HPDE6-E6E7 (cell line): ENCODE results near the gene PLCH2.
"Not testable (repeated sequence)": the region's sequence is repeated elsewhere in the genome, so short reads cannot be mapped to it uniquely, and the experiment has no call there.

Experiments
- DNase-seq: peaks from one replicate; pipeline ENCODE4 v3.0.0; 2011; ENCODE audit warnings: missing footprints; ENCODE audit errors: extremely low spot score

The PLCH2 gene

GRCh38 chr1:2440346-2440745 lies 35.7 kb upstream of the PLCH2 start:
- not testable (repeated sequence) for DNase-seq

DNA sequence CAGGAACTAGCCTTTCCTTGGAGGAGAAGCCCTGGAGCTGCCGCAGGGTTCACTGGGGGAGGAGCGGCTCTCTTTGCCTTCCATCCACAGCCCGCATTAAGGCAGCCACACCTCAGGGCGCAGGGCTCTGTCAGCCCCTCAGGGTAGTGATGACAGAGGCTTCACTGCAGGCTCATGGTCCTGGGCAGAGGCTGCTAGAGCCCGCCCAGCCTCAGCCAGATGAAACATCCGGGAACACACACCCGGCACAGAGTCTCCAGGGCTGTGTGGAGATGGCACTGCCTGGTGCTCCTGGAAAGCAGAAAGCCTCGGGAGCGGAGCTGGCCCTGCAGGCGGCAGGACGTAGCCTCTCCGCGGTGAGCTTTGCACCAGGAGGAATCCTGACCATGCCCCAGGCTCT lies 34.3 kb upstream of the PLCH2 start:
- DNase-seq = no peak

- no peak for DNase-seq
Observed at GRCh38 chr1:2442661-2443060, 33.4 kb upstream of the PLCH2 start.

DNA sequence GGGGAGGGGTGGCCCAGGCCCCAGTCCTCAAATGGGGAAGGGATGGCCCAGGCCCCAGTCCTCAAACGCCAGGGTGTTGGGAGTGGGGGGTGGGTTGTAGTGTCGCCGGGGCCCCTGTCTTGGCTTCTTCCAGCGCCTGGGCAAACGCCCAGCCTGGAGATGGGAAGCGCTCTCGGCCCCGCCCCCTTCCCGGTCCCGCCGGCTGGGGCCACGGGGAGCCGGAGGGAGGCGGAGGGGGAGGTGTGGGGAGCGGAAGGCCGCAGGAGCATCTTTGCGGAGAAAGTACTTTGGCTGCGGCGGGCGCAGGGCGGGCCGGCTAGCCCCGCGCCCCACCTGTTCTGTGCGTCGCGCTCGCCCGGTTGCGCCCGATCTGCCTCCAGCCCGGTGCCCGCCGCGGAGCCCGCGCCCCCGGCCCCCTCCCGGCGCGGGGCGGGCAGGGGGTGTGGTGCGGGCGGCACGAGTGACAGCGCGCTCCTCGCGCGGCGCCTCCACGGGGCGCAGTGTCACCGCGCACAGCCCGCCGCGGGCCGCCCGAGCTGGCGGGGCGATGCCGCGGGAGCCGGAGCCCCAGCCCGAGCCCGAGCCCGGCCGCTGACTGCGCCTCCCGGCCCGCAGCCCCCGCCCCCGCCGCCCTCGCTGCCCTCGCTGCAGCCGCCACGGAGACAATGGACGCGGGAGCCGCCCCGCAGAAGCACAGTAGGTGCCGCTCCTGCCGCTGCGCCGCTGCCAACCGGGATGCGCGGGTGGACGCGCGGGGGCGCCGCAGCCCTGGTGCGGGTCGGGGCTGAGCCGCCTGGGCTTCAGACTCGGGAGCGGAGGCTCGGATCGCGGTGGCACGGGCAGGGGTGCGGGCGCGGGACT lies 32.6 kb upstream of the PLCH2 start:
- no peak for DNase-seq

GRCh38 chr1:2444138-2444591 lies 31.9 kb upstream of the PLCH2 start:
- no peak for DNase-seq

DNA sequence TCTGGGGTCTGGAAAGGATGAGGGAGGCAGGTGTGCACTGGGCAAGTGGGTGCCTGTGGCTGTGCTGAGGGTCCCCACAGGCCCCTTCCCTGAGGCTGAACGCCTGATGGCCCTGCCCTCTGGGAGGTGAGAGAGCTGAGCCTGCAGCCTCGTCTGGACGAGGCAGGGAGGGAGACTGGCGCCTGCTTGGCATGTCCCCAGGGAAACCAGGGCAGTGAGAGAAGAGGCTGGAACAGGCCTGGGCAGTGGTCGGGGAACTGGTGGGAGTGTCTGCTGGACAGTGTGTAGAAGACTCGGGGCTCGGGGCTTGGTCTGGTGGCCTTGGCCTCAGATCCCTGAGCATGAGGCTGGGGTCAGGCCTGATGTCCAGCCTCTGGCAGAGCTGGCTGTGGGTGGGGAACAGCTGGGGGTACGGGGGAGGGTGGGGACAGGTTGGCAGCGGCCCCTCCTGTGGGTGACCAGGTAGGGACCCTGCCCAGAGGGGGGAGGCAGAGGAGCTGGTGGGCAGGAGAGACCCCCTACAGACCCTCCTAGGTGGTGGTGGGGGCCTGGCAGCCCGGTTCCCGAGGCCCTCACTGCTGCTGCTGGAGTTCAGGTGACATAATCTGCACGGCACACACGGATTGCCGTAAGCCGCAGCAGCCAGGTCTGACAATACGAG lies 30.8 kb upstream of the PLCH2 start:
- DNase-seq = no peak

GRCh38 chr1:2445823-2446215 lies 30.3 kb upstream of the PLCH2 start:
- DNase-seq = no peak

DNA sequence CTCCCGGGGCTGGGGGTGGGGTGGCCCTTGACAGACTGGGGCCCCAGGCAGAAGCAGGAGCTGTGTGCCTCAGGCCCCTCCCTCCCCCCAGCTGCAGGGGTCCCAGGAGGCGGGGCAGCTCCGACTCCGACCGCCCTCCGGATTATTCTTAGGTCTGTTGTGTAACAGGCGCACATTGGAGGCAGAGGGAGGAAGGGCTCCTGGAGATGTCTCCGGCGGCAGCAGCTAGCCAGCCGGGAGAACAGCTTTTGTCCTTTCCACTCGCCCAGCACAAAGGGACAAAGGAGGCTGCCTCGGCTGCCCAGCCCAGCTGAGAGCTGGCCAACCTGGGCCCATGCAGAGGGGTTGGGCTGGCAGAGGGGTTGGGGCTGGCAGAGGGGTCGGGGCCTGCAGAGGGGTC lies 29.7 kb upstream of the PLCH2 start:
- no peak for DNase-seq

DNA sequence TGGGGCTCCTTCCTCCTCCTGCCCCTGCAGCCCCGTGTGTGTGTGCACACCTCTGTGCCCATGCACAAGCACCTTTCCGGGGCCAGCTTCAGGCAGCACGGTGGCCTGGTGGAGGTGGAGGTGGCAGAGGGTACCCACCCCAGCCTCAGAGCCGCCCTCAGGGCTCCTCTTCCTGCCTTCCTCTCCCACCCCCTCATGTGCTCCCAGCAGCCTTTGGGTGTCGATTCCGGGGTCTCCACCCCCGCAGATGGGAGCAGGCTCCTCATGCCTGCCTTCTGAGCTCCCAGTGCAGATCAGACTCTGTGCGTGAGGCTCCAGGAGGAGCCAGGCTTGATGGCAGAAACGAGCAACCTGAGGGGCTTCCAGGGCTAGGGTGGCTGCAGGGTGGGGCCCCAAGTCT lies 29.2 kb upstream of the PLCH2 start:
- DNase-seq = no peak

GRCh38 chr1:2447276-2448097 lies 28.6 kb upstream of the PLCH2 start:
- no peak for DNase-seq

GRCh38 chr1:2448098-2448445 lies 28.0 kb upstream of the PLCH2 start:
- no peak for DNase-seq

GRCh38 chr1:2449636-2450454 lies 26.2 kb upstream of the PLCH2 start:
- DNase-seq = no peak

DNA sequence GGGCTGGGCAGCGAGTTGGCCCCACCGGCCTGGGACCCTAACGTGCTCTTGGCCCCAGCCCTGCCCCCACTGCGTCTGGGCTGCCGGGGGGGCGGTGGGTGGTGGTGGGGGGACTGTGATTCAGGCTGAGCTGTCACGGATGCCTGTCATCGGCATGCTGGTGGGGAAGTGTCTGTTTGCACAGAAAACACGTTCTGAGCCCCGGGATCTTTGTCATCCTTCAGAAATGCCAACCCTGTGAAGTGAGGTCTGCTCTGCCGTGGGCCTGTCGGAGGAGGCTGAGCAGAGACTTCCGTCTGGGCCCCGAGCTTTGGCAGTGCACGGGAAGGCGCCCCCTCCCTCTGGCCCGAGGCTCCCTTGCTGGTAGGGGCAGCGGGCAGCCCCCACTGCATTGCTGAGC lies 24.3 kb upstream of the PLCH2 start:
- peak; percentile 98 for DNase-seq

GRCh38 chr1:2452201-2452931 lies 23.7 kb upstream of the PLCH2 start:
- no peak for DNase-seq

- no peak for DNase-seq
Observed at GRCh38 chr1:2452932-2453315, 23.2 kb upstream of the PLCH2 start.

GRCh38 chr1:2454227-2454626 lies 21.9 kb upstream of the PLCH2 start:
- no peak for DNase-seq

- DNase-seq = no peak
Observed at GRCh38 chr1:2455757-2456156, 20.3 kb upstream of the PLCH2 start.

- no peak for DNase-seq
Observed at GRCh38 chr1:2457444-2457843, 18.6 kb upstream of the PLCH2 start.

- no peak for DNase-seq
Observed at GRCh38 chr1:2458687-2459086, 17.4 kb upstream of the PLCH2 start.

GRCh38 chr1:2459102-2459753 lies 16.9 kb upstream of the PLCH2 start:
- not testable (repeated sequence) for DNase-seq
